Measurements from ENCODE around the gene BEND6.

BEND6 gene

GRCh38 chr6:56940977-56941376, 13.9 kb upstream of the BEND6 start:
- no peak for DNase-seq (ENCODE audit: low read depth)
- no peak for TF ChIP-seq CTCF (IDR thresholded peaks at IDR 0.05; ENCODE audit: low read depth, low read length, missing control alignments)
- H3K4me3 ChIP-seq (ENCODE audit: low read depth, low read length): no peak overlapping the region

- no peak overlapping the region for H3K4me3 ChIP-seq (ENCODE audit: low read depth, low read length)
- no peak for TF ChIP-seq CTCF (IDR thresholded peaks at IDR 0.05; ENCODE audit: low read depth, low read length, missing control alignments)
- DNase-seq (ENCODE audit: low read depth): no peak
Measured at GRCh38 chr6:56944661-56945060, 10.2 kb upstream of the BEND6 start.

- no peak for DNase-seq (ENCODE audit: low read depth)
- no peak overlapping the region for H3K4me3 ChIP-seq (ENCODE audit: low read depth, low read length)
- no peak for TF ChIP-seq CTCF (IDR thresholded peaks at IDR 0.05; ENCODE audit: low read depth, low read length, missing control alignments)
Measured at GRCh38 chr6:56946368-56946767, 8.5 kb upstream of the BEND6 start.

GRCh38 chr6:56947924-56948323, 7.0 kb upstream of the BEND6 start:
- H3K4me3 ChIP-seq (ENCODE audit: low read depth, low read length): no peak overlapping the region
- no peak for DNase-seq (ENCODE audit: low read depth)
- TF ChIP-seq CTCF (IDR thresholded peaks at IDR 0.05; ENCODE audit: low read depth, low read length, missing control alignments): no peak

DNA sequence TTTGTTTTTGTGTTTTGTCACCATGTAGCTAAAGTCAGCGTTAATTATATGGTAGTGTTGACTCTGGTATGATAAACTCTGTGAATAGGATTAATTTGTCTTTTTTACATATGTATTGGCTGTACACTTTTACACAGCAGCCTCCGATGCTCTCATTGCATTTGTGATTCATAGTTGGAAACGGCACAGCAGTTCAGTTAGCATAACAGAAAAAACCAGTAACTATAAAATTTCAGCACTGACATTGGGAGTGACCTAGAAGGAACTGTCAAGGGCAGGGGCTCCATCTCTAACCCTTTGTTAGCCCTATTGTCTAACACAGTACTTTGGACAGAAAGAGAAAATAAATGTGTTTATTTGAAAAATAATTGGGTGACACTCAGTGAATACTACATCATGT, 5.6 kb upstream of the BEND6 start:
- no peak overlapping the region for H3K4me3 ChIP-seq (ENCODE audit: low read depth, low read length)
- no peak for DNase-seq (ENCODE audit: low read depth)
- TF ChIP-seq CTCF (IDR thresholded peaks at IDR 0.05; ENCODE audit: low read depth, low read length, missing control alignments): no peak

GRCh38 chr6:56949925-56950495, 4.9 kb upstream of the BEND6 start:
- H3K4me3 ChIP-seq (ENCODE audit: low read depth, low read length): no peak overlapping the region
- TF ChIP-seq CTCF (IDR thresholded peaks at IDR 0.05; ENCODE audit: low read depth, low read length, missing control alignments): no peak
- no peak for DNase-seq (ENCODE audit: low read depth)

GRCh38 chr6:56951049-56951831, 3.7 kb upstream of the BEND6 start:
- DNase-seq (ENCODE audit: low read depth): no peak
- TF ChIP-seq CTCF (IDR thresholded peaks at IDR 0.05; ENCODE audit: low read depth, low read length, missing control alignments): no peak
- no peak overlapping the region for H3K4me3 ChIP-seq (ENCODE audit: low read depth, low read length)
